Neural progenitor cell (in vitro differentiated cells): ENCODE measurements around the gene UQCRQ.

Experiments
- CTCF ChIP-seq: fragments of 200-600 bp; sonication (generic); IDR thresholded peaks from 2 replicates; pipeline ENCODE4 v1.5.1; 2017; ENCODE audit warnings: antibody characterized with exemption, mild to moderate bottlenecking
- EZH2 ChIP-seq: fragments of 200-600 bp; sonication (generic); IDR thresholded peaks from 2 replicates; pipeline ENCODE4 v1.6.1; 2017; ENCODE audit warnings: antibody characterized with exemption, mild to moderate bottlenecking, moderate library complexity
- EZH2phosphoT487 ChIP-seq: fragments of 200-600 bp; sonication (generic); IDR thresholded peaks from 2 replicates; pipeline ENCODE4 v1.6.1; 2017; ENCODE audit warnings: antibody characterized with exemption

- TF ChIP-seq CTCF (no peak), EZH2 (no peak), EZH2phosphoT487 (no peak)
Measured at GRCh38 chr5:132905938-132906337, 39.5 kb downstream of the UQCRQ start.
